ENCODE results near the gene NBAS. TPM values are rescaled to one million over a fixed set of nuclear protein-coding genes. Genes with fewer than 3 reads are reported as not detected.
A peak's percentile ranks its signal among the peaks of the same experiment; 100 is the strongest.

Gene NBAS
- total and polyA plus RNA-seq, 9 of the 15 experiments (the other 6 are each of a cell fraction or from before 2014, with no cell fraction given), result 15.3 to 94.4 (median 69.9) TPM

DNA sequence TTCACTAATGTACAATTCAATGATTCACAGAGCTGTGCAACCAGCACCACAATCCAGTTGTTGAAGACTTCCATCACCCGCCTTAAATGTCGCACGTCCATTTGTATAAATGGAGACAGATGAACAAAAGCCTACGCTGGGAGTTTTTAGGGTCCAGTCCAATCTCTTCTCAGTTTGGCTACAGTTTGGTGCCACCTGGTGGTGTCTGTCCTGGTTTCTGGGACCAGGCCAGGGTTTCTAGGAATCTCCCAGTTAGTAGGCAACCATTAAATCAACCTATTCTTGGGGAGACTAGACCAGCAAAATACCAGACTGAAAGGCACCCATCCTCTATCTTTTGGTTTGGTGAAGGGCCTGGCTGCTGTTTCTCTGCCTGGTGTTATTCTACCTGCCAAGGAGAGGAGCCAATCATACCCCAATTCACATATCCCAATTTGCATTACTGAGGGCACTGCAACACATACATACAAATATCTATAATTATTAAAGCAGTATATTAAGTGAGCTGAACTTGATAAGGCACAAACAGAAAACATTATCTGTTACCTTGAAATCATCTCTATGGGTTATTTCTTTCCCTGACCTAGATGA, 27.3 kb upstream of the NBAS start (continued):
- 0 out of 2 replicates have a peak, but pooled peaks have one; percentile 27 for TF ChIP-seq ETV5 (CRISPR knock-in tag; IDR thresholded peaks at IDR 0.05; ENCODE audit: low read depth)
- TF ChIP-seq, protein P1, sequence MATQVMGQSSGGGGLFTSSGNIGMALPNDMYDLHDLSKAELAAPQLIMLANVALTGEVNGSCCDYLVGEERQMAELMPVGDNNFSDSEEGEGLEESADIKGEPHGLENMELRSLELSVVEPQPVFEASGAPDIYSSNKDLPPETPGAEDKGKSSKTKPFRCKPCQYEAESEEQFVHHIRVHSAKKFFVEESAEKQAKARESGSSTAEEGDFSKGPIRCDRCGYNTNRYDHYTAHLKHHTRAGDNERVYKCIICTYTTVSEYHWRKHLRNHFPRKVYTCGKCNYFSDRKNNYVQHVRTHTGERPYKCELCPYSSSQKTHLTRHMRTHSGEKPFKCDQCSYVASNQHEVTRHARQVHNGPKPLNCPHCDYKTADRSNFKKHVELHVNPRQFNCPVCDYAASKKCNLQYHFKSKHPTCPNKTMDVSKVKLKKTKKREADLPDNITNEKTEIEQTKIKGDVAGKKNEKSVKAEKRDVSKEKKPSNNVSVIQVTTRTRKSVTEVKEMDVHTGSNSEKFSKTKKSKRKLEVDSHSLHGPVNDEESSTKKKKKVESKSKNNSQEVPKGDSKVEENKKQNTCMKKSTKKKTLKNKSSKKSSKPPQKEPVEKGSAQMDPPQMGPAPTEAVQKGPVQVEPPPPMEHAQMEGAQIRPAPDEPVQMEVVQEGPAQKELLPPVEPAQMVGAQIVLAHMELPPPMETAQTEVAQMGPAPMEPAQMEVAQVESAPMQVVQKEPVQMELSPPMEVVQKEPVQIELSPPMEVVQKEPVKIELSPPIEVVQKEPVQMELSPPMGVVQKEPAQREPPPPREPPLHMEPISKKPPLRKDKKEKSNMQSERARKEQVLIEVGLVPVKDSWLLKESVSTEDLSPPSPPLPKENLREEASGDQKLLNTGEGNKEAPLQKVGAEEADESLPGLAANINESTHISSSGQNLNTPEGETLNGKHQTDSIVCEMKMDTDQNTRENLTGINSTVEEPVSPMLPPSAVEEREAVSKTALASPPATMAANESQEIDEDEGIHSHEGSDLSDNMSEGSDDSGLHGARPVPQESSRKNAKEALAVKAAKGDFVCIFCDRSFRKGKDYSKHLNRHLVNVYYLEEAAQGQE (IDR thresholded peaks at IDR 0.05; ENCODE audit: borderline replicate concordance), result peak; percentile 58
- TF ChIP-seq, protein P1 (CRISPR knock-in tag; IDR thresholded peaks at IDR 0.05; ENCODE audit: low read depth), result no peak
- TF ChIP-seq NFIC (IDR thresholded peaks at IDR 0.05), result peak; percentile 80
- TF ChIP-seq, protein P2, sequence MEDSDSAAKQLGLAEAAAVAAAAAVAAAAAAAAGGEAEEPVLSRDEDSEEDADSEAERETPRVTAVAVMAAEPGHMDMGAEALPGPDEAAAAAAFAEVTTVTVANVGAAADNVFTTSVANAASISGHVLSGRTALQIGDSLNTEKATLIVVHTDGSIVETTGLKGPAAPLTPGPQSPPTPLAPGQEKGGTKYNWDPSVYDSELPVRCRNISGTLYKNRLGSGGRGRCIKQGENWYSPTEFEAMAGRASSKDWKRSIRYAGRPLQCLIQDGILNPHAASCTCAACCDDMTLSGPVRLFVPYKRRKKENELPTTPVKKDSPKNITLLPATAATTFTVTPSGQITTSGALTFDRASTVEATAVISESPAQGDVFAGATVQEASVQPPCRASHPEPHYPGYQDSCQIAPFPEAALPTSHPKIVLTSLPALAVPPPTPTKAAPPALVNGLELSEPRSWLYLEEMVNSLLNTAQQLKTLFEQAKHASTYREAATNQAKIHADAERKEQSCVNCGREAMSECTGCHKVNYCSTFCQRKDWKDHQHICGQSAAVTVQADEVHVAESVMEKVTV (CRISPR knock-in tag; IDR thresholded peaks at IDR 0.05), result peak; percentile 66
- TF ChIP-seq, protein P3, sequence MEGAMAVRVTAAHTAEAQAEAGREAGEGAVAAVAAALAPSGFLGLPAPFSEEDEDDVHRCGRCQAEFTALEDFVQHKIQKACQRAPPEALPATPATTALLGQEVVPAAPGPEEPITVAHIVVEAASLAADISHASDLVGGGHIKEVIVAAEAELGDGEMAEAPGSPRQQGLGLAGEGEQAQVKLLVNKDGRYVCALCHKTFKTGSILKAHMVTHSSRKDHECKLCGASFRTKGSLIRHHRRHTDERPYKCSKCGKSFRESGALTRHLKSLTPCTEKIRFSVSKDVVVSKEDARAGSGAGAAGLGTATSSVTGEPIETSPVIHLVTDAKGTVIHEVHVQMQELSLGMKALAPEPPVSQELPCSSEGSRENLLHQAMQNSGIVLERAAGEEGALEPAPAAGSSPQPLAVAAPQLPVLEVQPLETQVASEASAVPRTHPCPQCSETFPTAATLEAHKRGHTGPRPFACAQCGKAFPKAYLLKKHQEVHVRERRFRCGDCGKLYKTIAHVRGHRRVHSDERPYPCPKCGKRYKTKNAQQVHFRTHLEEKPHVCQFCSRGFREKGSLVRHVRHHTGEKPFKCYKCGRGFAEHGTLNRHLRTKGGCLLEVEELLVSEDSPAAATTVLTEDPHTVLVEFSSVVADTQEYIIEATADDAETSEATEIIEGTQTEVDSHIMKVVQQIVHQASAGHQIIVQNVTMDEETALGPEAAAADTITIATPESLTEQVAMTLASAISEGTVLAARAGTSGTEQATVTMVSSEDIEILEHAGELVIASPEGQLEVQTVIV (CRISPR knock-in tag; IDR thresholded peaks at IDR 0.05; ENCODE audit: borderline replicate concordance), result no peak
- TF ChIP-seq, protein P4, sequence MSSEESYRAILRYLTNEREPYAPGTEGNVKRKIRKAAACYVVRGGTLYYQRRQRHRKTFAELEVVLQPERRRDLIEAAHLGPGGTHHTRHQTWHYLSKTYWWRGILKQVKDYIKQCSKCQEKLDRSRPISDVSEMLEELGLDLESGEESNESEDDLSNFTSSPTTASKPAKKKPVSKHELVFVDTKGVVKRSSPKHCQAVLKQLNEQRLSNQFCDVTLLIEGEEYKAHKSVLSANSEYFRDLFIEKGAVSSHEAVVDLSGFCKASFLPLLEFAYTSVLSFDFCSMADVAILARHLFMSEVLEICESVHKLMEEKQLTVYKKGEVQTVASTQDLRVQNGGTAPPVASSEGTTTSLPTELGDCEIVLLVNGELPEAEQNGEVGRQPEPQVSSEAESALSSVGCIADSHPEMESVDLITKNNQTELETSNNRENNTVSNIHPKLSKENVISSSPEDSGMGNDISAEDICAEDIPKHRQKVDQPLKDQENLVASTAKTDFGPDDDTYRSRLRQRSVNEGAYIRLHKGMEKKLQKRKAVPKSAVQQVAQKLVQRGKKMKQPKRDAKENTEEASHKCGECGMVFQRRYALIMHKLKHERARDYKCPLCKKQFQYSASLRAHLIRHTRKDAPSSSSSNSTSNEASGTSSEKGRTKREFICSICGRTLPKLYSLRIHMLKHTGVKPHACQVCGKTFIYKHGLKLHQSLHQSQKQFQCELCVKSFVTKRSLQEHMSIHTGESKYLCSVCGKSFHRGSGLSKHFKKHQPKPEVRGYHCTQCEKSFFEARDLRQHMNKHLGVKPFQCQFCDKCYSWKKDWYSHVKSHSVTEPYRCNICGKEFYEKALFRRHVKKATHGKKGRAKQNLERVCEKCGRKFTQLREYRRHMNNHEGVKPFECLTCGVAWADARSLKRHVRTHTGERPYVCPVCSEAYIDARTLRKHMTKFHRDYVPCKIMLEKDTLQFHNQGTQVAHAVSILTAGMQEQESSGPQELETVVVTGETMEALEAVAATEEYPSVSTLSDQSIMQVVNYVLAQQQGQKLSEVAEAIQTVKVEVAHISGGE (CRISPR knock-in tag; IDR thresholded peaks at IDR 0.05), result peak in 1 of 3 experiments; percentile 35; a peak in 1 of 6 replicates
- no peak for TF ChIP-seq PRPF4 (IDR thresholded peaks at IDR 0.05; ENCODE audit: insufficient read depth, low read depth, low read length, poor library complexity, severe bottlenecking)
- TF ChIP-seq ILF3 (IDR thresholded peaks at IDR 0.05; ENCODE audit: borderline replicate concordance), result no peak

All from K562 (cell line).